Endothelial cell of umbilical vein (primary cell): ENCODE results near the gene PRKD1. TPM values are rescaled to one million over a fixed set of nuclear protein-coding genes. Genes with fewer than 3 reads are reported as not detected.

Experiments
- BruUV-seq: library from RNA; stranded (reverse); fragments of 400-500 nt; replicated peaks from 2 replicates; lab custom pipeline; 2021; lab: Mats Ljungman, UMichigan
- CTCF ChIA-PET: fragments of 300-600, 350-600 bp; sonication (Branson Sonifier 250); formaldehyde crosslinking; loops from one replicate; lab custom pipeline; 2021; ENCODE audit warnings: antibody characterized with exemption, inconsistent platforms; lab: Charles Lee
- POLR2A ChIA-PET: fragments of 300-600, 350-600 bp; sonication (Branson Sonifier 250); formaldehyde crosslinking; loops from one replicate; lab custom pipeline; 2021; ENCODE audit warnings: antibody characterized with exemption, inconsistent platforms; lab: Charles Lee
- DNase-seq: peaks from one replicate; pipeline ENCODE4 v3.0.0-alpha.2; 2011; ENCODE audit warnings: low read depth, low spot score
- FAIRE-seq: peaks from 2 replicates; lab custom pipeline; 2011; peaks lifted over from hg19 to GRCh38; lab: Jason Lieb, UNC
- H2AFZ ChIP-seq: 2 replicates; pipeline ENCODE4 v1.6.0; 2012; ENCODE audit warnings: low read depth, low read length, control low read depth, inconsistent platforms
- H3K27ac ChIP-seq: 2 replicates; pipeline ENCODE4 v1.5.1; 2011; ENCODE audit warnings: low read depth, mild to moderate bottlenecking, control low read depth, low read length, moderate library complexity; ENCODE audit not compliant: insufficient read depth
- H3K27me3 ChIP-seq, 2 experiments: 2 replicates each; pipeline versions ENCODE4 v1.6.0 to v1.6.1; 2011; ENCODE audit warnings: low read length in 2 of 2, mixed read lengths in 1 of 2; ENCODE audit not compliant: control insufficient read depth in 2 of 2, insufficient read depth in 2 of 2
- H3K36me3 ChIP-seq, 2 experiments: 2 replicates in 1 of 2; 3 replicates in 1 of 2; pipeline ENCODE4 v1.5.1; 2011; ENCODE audit warnings: low read length in 2 of 2, mild to moderate bottlenecking in 1 of 2, moderate library complexity in 1 of 2; ENCODE audit not compliant: control insufficient read depth in 2 of 2, insufficient read depth in 2 of 2; ENCODE audit errors: extremely low read depth in 1 of 2
- H3K4me1 ChIP-seq: 3 replicates; pipeline ENCODE4 v1.5.1; 2011; ENCODE audit warnings: mild to moderate bottlenecking, low read length; ENCODE audit not compliant: control insufficient read depth, insufficient read depth; ENCODE audit errors: extremely low read depth
- H3K4me2 ChIP-seq: 2 replicates; pipeline ENCODE4 v1.6.1; 2011; ENCODE audit warnings: low read length, control low read depth, mixed read lengths; ENCODE audit not compliant: insufficient read depth
- H3K4me3 ChIP-seq, 3 experiments: fragments of 200-600 bp in 1 of 3; sonication (generic), shearing (Covaris generic) in 1 of 3; replicated peaks in 1 of 3; 2 replicates each; pipeline ENCODE4 v1.5.1; 2011 to 2016; ENCODE audit warnings: control low read depth in 3 of 3, low read length in 3 of 3, mild to moderate bottlenecking in 2 of 3, inconsistent platforms in 1 of 3, low read depth in 1 of 3, moderate library complexity in 1 of 3; ENCODE audit not compliant: insufficient read depth in 1 of 3
- H3K79me2 ChIP-seq: 2 replicates; pipeline ENCODE4 v1.6.0; 2012; ENCODE audit warnings: low read length, inconsistent platforms; ENCODE audit not compliant: control insufficient read depth, insufficient read depth
- H3K9ac ChIP-seq: replicated peaks from 2 replicates; pipeline ENCODE3; 2011; ENCODE audit warnings: low read length, control low read depth; ENCODE audit not compliant: insufficient read depth; ENCODE audit errors: extremely low read depth
- H3K9me1 ChIP-seq: replicated peaks from 3 replicates; pipeline ENCODE4 v1.6.0; 2011; ENCODE audit warnings: mild to moderate bottlenecking, low read length; ENCODE audit not compliant: control insufficient read depth, insufficient read depth; ENCODE audit errors: extremely low read depth
- H3K9me3 ChIP-seq: replicated peaks from 2 replicates; pipeline ENCODE4 v1.5.1; 2012; ENCODE audit warnings: low read length, inconsistent platforms; ENCODE audit not compliant: control insufficient read depth, insufficient read depth
- H4K20me1 ChIP-seq: replicated peaks from 2 replicates; pipeline ENCODE3; 2011; ENCODE audit warnings: mild to moderate bottlenecking, low read length; ENCODE audit not compliant: control insufficient read depth, insufficient read depth; ENCODE audit errors: extremely low read depth
- EZH2 ChIP-seq: IDR thresholded peaks from 2 replicates; pipeline ENCODE4 v1.6.1; 2012; ENCODE audit warnings: borderline replicate concordance, low read depth, mild to moderate bottlenecking, moderate library complexity, low read length, inconsistent platforms; ENCODE audit not compliant: severe bottlenecking
- FOS ChIP-seq: IDR thresholded peaks from 2 replicates; pipeline ENCODE4 v1.6.1; 2011; ENCODE audit warnings: mild to moderate bottlenecking, low read length, moderate library complexity, borderline replicate concordance; ENCODE audit not compliant: insufficient read depth
- GATA2 ChIP-seq: IDR thresholded peaks from 2 replicates; pipeline ENCODE4 v1.7.0; 2011; ENCODE audit warnings: low read depth, mild to moderate bottlenecking, moderate library complexity, mixed read lengths, low read length; ENCODE audit not compliant: insufficient read length, insufficient read depth
- JUN ChIP-seq: IDR thresholded peaks from 2 replicates; pipeline ENCODE4 v1.6.1; 2011; ENCODE audit warnings: borderline replicate concordance, low read depth; ENCODE audit not compliant: insufficient read length, insufficient read depth
- MYC ChIP-seq: IDR thresholded peaks from one replicate; pipeline ENCODE4 v1.6.1; 2011; ENCODE audit warnings: mild to moderate bottlenecking, low read depth, low read length
- POLR2A ChIP-seq: IDR thresholded peaks from 2 replicates; pipeline ENCODE4 v1.6.1; 2012; ENCODE audit warnings: low read depth, mild to moderate bottlenecking, control low read depth, low read length
- POLR2AphosphoS5 ChIP-seq: IDR thresholded peaks from 2 replicates; pipeline ENCODE4 v1.6.1; 2012; ENCODE audit warnings: low read depth, mild to moderate bottlenecking, control low read depth, low read length, moderate library complexity; ENCODE audit not compliant: insufficient read depth
- dilution Hi-C: fragments of 300-500 bp; cut with MboI; formaldehyde crosslinking; loops from one replicate; pipeline ENCODE4 v1.15.0; 2019; ENCODE audit warnings: low sequenced_read_pairs; ENCODE audit not compliant: extremely low pct_ligation_motif_present
- intact Hi-C: fragments of 100-400 bp; cut with micrococcal nuclease; formaldehyde crosslinking; loops from one replicate; pipeline ENCODE4 v1.10.0; 2022
- polyA plus RNA-seq, 4 experiments: library from polyadenylated mRNA; depleted of rRNA in 3 of 4; stranded (reverse) in 3 of 4; unstranded in 1 of 4; fragments of >200 nt; gene quantifications; 2 replicates each; pipeline versions ENCODE4 v1.2.1 to v1.2.3, GENCODE V29; 2011 to 2012; ENCODE audit warnings: missing spikeins in 1 of 4
- total RNA-seq: library from RNA; stranded (reverse); gene quantifications from 2 replicates; pipeline ENCODE4 v1.2.3, GENCODE V29; 2021
- TF ChIP-seq, protein P1 (sequence below), 2 donors: IDR thresholded peaks; 1 replicate in 1 of 2; 2 replicates in 1 of 2; pipeline ENCODE4 v1.5.1; 2011; ENCODE audit warnings: low read length in 2 of 2, mild to moderate bottlenecking in 2 of 2, moderate library complexity in 2 of 2, control low read depth in 1 of 2, inconsistent platforms in 1 of 2, low read depth in 1 of 2; ENCODE audit not compliant: insufficient read depth in 1 of 2; ENCODE audit errors: extremely low read depth in 1 of 2
- TF ChIP-seq, protein P2 (sequence below): IDR thresholded peaks from 2 replicates; pipeline ENCODE4 v1.6.1; 2011; ENCODE audit not compliant: insufficient read depth, insufficient read length

Gene PRKD1
- total and polyA plus RNA-seq, 2 donors (not counting 3 experiments of a cell fraction or from before 2014, with no cell fraction given) = 3.9 to 10.9 TPM

DNA sequence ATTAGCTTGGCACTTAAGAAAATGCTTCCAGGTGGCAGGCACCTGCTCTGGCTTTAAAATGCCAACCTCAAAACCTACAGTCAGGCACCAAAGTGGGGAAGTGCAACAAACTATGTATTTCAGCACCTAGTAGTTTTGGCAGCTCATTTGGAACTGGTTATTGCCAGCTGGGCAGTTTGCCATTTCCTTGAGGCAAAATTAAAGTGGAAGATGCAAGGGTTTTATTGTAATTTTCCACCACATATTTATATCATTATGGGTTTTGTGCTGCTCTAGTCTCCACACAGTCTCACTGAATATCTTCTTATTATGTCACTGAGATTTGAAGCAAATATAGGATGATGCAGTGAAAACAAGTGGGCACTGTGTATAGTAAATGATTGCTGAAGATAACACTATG is 117.0 kb downstream of the PRKD1 start:
- POLR2A ChIA-PET = no interaction called here
- no TSS peak for BruUV-seq

More for the DNA sequence above, 117.0 kb downstream of the PRKD1 start:
- Histone ChIP-seq H3K4me2 (no peak overlapping the region), H3K9me3 (no peaks in the 10 kb centered on the region), H3K79me2 (no peaks in the 10 kb centered on the region), H3K36me3 (no peaks in the 10 kb centered on the region), H2AFZ (no peak overlapping the region), H3K9me1 (no peaks in the 10 kb centered on the region), H3K27ac (no peak overlapping the region), H3K4me3 (no peak overlapping the region), H3K9ac (no peak overlapping the region), H3K27me3 (no peaks in the 10 kb centered on the region), H3K4me1 (no peaks in the 10 kb centered on the region), H4K20me1 (no peaks in the 10 kb centered on the region)
- dilution Hi-C loops = no loop called here
- DNase-seq (peak; percentile 22), FAIRE-seq (no peak)
- intact Hi-C loops = no loop called here
- CTCF ChIA-PET = no interaction called here
- TF ChIP-seq GATA2 = no peak
- TF ChIP-seq MYC = no peak
- TF ChIP-seq, protein P1, sequence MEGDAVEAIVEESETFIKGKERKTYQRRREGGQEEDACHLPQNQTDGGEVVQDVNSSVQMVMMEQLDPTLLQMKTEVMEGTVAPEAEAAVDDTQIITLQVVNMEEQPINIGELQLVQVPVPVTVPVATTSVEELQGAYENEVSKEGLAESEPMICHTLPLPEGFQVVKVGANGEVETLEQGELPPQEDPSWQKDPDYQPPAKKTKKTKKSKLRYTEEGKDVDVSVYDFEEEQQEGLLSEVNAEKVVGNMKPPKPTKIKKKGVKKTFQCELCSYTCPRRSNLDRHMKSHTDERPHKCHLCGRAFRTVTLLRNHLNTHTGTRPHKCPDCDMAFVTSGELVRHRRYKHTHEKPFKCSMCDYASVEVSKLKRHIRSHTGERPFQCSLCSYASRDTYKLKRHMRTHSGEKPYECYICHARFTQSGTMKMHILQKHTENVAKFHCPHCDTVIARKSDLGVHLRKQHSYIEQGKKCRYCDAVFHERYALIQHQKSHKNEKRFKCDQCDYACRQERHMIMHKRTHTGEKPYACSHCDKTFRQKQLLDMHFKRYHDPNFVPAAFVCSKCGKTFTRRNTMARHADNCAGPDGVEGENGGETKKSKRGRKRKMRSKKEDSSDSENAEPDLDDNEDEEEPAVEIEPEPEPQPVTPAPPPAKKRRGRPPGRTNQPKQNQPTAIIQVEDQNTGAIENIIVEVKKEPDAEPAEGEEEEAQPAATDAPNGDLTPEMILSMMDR (IDR thresholded peaks at IDR 0.05; ENCODE audit: extremely low read depth in 1 of 2, insufficient read depth in 1 of 2, low read depth in 1 of 2, low read length in 2 of 2) = no peak
- TF ChIP-seq, protein P2, sequence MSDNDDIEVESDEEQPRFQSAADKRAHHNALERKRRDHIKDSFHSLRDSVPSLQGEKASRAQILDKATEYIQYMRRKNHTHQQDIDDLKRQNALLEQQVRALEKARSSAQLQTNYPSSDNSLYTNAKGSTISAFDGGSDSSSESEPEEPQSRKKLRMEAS = no peak
- no peak for TF ChIP-seq EZH2
- no peak for TF ChIP-seq FOS
- TF ChIP-seq POLR2A = no peak
- no peak for TF ChIP-seq JUN
- no peak for TF ChIP-seq POLR2AphosphoS5
